K562 (cell line): ENCODE results near the gene ZNF235. TPM values are rescaled to one million over a fixed set of nuclear protein-coding genes. Genes with fewer than 3 reads are reported as not detected.

Source experiments
- ATAC-seq: fragments of 200-7000 bp; cut with Tn5 transposase; 3 replicates; pipeline ENCODE4 v1.9.1; 2020; ENCODE audit warnings: moderate library complexity
- BruUV-seq: library from RNA; stranded (reverse); fragments of 400-500 nt; replicated peaks from 2 replicates; lab custom pipeline; 2021; lab: Mats Ljungman, UMichigan
- CTCF ChIA-PET: fragments of 300-600 bp; formaldehyde crosslinking; extraction: SDS; loops from one replicate; lab custom pipeline; 2021; ENCODE audit warnings: low intra/inter-chr PET ratio; lab: Yijun Ruan, JAX
- POLR2A ChIA-PET: fragments of 300-600, 350-650 bp; sonication (Branson Sonifier 250); formaldehyde crosslinking; extraction: SDS; loops from one replicate; lab custom pipeline; 2021; ENCODE audit warnings: antibody characterized with exemption, inconsistent platforms; lab: Yijun Ruan, JAX
- DNase-seq, 4 experiments: peaks; one replicate each; pipeline versions ENCODE4 v3.0.0 to v3.0.0-alpha.2; 2011 to 2018; ENCODE audit warnings: low spot score in 3 of 4, mixed read lengths in 3 of 4; ENCODE audit errors: extremely low read depth in 1 of 4
- FAIRE-seq: peaks from 2 replicates; lab custom pipeline; 2011; peaks lifted over from hg19 to GRCh38; lab: Jason Lieb, UNC
- H2AFZ ChIP-seq: 2 replicates; pipeline ENCODE4 v1.6.0; 2011; ENCODE audit warnings: low read depth, low read length, control low read depth, inconsistent platforms
- H3K27ac ChIP-seq: fragments of 200-600 bp; 3 replicates; pipeline ENCODE4 v1.8.0; 2011; ENCODE audit warnings: low read depth, mild to moderate bottlenecking, control low read depth, inconsistent platforms, low read length, moderate library complexity, mixed read lengths; ENCODE audit errors: extremely low read depth
- H3K27me3 ChIP-seq, 2 experiments: fragments of 300-600 bp in 1 of 2; 2 replicates in 1 of 2; 3 replicates in 1 of 2; pipeline versions ENCODE4 v1.6.0 to v1.8.0; 2011; ENCODE audit warnings: inconsistent platforms in 2 of 2, low read length in 2 of 2, mild to moderate bottlenecking in 1 of 2, mixed read lengths in 1 of 2, moderate library complexity in 1 of 2; ENCODE audit not compliant: control insufficient read depth in 2 of 2, insufficient read depth in 2 of 2
- H3K36me3 ChIP-seq: fragments of 300-600 bp; 3 replicates; pipeline ENCODE4 v1.8.0; 2011; ENCODE audit warnings: mild to moderate bottlenecking, low read length, inconsistent platforms; ENCODE audit not compliant: control insufficient read depth, insufficient read depth
- H3K4me1 ChIP-seq, 2 experiments: fragments of 200-600 bp in 1 of 2; replicated peaks in 1 of 2; 2 replicates in 1 of 2; 3 replicates in 1 of 2; pipeline versions ENCODE4 v1.5.1 to v1.8.0; 2011; ENCODE audit warnings: inconsistent platforms in 2 of 2, low read length in 2 of 2, mild to moderate bottlenecking in 1 of 2, mixed read lengths in 1 of 2, moderate library complexity in 1 of 2; ENCODE audit not compliant: control insufficient read depth in 2 of 2, insufficient read depth in 2 of 2
- H3K4me2 ChIP-seq: 2 replicates; pipeline ENCODE4 v1.6.1; 2011; ENCODE audit warnings: low read length, control low read depth, inconsistent platforms, mixed read lengths; ENCODE audit not compliant: insufficient read depth
- H3K4me3 ChIP-seq: fragments of 200-600 bp; sonication (generic), shearing (Covaris generic); 2 replicates; pipeline ENCODE4 v1.5.1; 2016; ENCODE audit warnings: control low read depth, inconsistent platforms
- H3K79me2 ChIP-seq: fragments of 200-600 bp; 3 replicates; pipeline ENCODE4 v1.8.0; 2011; ENCODE audit warnings: low read length, inconsistent platforms; ENCODE audit not compliant: control insufficient read depth, insufficient read depth
- H3K9ac ChIP-seq, 2 experiments: 2 replicates each; pipeline versions ENCODE4 v1.6.0 to v1.6.1; 2011; ENCODE audit warnings: low read depth in 2 of 2, low read length in 2 of 2, control low read depth in 1 of 2, inconsistent platforms in 1 of 2, mild to moderate bottlenecking in 1 of 2, mixed read lengths in 1 of 2; ENCODE audit not compliant: insufficient read depth in 1 of 2
- H3K9me1 ChIP-seq: one replicate; pipeline ENCODE4 v1.6.0; 2011; ENCODE audit warnings: inconsistent platforms, mild to moderate bottlenecking, low read length, moderate library complexity; ENCODE audit not compliant: control insufficient read depth, insufficient read depth
- H3K9me3 ChIP-seq: replicated peaks from 2 replicates; pipeline ENCODE4 v1.5.1; 2011; ENCODE audit warnings: low read depth, low read length, inconsistent platforms; ENCODE audit not compliant: control insufficient read depth, insufficient read depth
- H4K20me1 ChIP-seq: replicated peaks from 2 replicates; pipeline ENCODE4 v1.6.1; 2011; ENCODE audit warnings: low read length, inconsistent platforms, mixed read lengths; ENCODE audit not compliant: control insufficient read depth, insufficient read depth
- ADNP ChIP-seq: fragments of 200-800 bp; sonication (Bioruptor generic); IDR thresholded peaks from 2 replicates; pipeline ENCODE4 v1.6.1; 2016; ENCODE audit warnings: missing genetic modification characterization, missing compliant biosample characterization
- BRCA1 ChIP-seq, 2 experiments: fragments of 450-650 bp in 1 of 2; sonication (generic) in 1 of 2; formaldehyde crosslinking in 1 of 2; IDR thresholded peaks; 2 replicates each; pipeline versions ENCODE4 v1.5.0 to v1.6.1; 2017 to 2020; ENCODE audit warnings: mild to moderate bottlenecking in 1 of 2, missing genetic modification reagents in 1 of 2
- HDAC2 ChIP-seq: fragments of 450-650 bp; IDR thresholded peaks from 2 replicates; pipeline ENCODE4 v1.6.1; 2016; ENCODE audit warnings: mild to moderate bottlenecking
- SP1 ChIP-seq: sonication (generic); formaldehyde crosslinking; IDR thresholded peaks from 2 replicates; pipeline ENCODE4 v1.8.1; 2022; ENCODE audit warnings: mild to moderate bottlenecking, missing genetic modification reagents
- ZNF707 ChIP-seq: fragments of 250-450 bp; sonication (Bioruptor Pico); conservative IDR thresholded peaks from 2 replicates; pipeline ENCODE4 v1.8.0; 2022; ENCODE audit warnings: inconsistent platforms, mild to moderate bottlenecking, moderate library complexity
- WGBS: fragments of 100-300 bp; shearing (Covaris generic); methylation state at CpG from one replicate; pipeline ENCODE4 v1.1.6; 2016; ENCODE audit warnings: low coverage, mixed read lengths; ENCODE audit not compliant: insufficient coverage; ENCODE audit errors: missing lambda C conversion rate; 5-methylcytosine and 5-hydroxymethylcytosine counted together
- in situ Hi-C: fragments of 300-500 bp; cut with MboI; formaldehyde crosslinking; loops from 4 replicates; pipeline ENCODE4 v1.15.0; 2018; ENCODE audit warnings: inconsistent platforms, mixed read lengths
- intact Hi-C: fragments of 100-400 bp; cut with micrococcal nuclease; formaldehyde crosslinking; loops from 2 replicates; pipeline ENCODE4 v1.14.2; 2022
- polyA plus RNA-seq, 8 experiments: library from polyadenylated mRNA; depleted of rRNA in 4 of 8; stranded (reverse) in 5 of 8; unstranded in 3 of 8; fragments of >200 nt; fragmentation: Nextera tagmentation in 2 of 8; fragmentation: Illumina TruSeq in 1 of 8; extraction: Ambion mirVana in 2 of 8; extraction: Trizol in 1 of 8; gene quantifications; 2 replicates each; pipeline versions ENCODE4 v1.2.1 to v1.2.3, GENCODE V29; 2011 to 2014; ENCODE audit warnings: inconsistent platforms in 1 of 8, missing spikeins in 1 of 8
- total RNA-seq, 7 experiments: library from RNA; depleted of rRNA in 6 of 7; stranded (reverse); fragments of >200 nt in 6 of 7; fragmentation: Illumina TruSeq in 2 of 7; extraction: Trizol in 2 of 7; gene quantifications; 2 replicates each; pipeline versions ENCODE4 v1.2.1 to v1.2.3, GENCODE V29; 2011 to 2021; ENCODE audit warnings: low replicate concordance in 1 of 7
- TF ChIP-seq, protein P1 (sequence below): fragments of 450-650 bp; IDR thresholded peaks from 2 replicates; pipeline ENCODE4 v1.6.1; 2016; ENCODE audit warnings: low read depth
- TF ChIP-seq, protein P2 (sequence below): fragments of 250-450 bp; sonication (Bioruptor Pico); IDR thresholded peaks from 2 replicates; pipeline ENCODE4 v1.4.0; 2020; ENCODE audit warnings: mild to moderate bottlenecking, moderate library complexity, borderline replicate concordance

The ZNF235 gene
- total and polyA plus RNA-seq, 9 of the 15 experiments (the other 6 are each of a cell fraction or from before 2014, with no cell fraction given) = 0.68 to 2.9 (median 1.3) TPM

DNA sequence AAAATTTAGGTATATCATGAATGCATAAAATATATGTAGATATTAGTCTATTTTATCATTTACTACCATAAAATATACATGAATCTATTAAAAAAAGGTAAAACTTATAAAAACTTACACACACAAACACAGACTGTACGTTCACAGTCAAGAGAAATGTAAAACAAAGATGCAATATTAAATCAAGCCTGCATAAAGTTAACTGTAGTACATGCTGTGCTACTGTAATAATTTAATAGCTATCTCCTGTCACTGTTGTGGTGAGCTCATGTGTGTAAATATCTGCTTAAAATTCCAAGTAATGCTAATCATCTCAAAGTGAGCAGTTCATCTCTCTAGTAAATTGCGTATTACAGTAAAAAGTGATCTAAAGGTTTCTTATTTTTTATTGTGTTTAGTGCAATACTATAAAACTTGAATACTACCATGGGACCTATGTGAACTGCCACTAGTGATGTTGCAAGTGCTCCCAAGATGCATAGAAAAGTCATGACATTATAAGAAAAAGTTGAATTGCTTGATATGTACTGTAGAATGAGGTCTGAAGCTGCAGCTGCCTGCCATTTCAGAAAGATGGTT lies 45.9 kb downstream of the ZNF235 start:
- no peak for FAIRE-seq
- no TSS peak for BruUV-seq
- Histone ChIP-seq H3K9me3 (no peaks in the 10 kb centered on the region; the same call in 1 of the 2 replicates), H3K4me3 (no peak overlapping the region), H4K20me1 (no peaks in the 10 kb centered on the region), H3K9ac (no peak overlapping the region), H3K4me1 (peaks cover 0 to 4% of the 10 kb centered on the region in 2 experiments; a peak in 2 of 5 replicates), H3K4me2 (peak overlapping the region; percentile 54; the same call in 1 of the 2 replicates), H3K36me3 (no peaks in the 10 kb centered on the region), H2AFZ (0 out of 2 replicates have a peak overlapping the region, but pooled peaks have one; percentile 30), H3K27me3 (no peaks in the 10 kb centered on the region), H3K9me1 (no peaks in the 10 kb centered on the region), H3K79me2 (no peaks in the 10 kb centered on the region), H3K27ac (no peak overlapping the region)
- no peak for DNase-seq
- ChIA-PET POLR2A (no interaction called here), CTCF (no interaction called here)
- in situ Hi-C loops (no loop called here), intact Hi-C loops (no loop called here)
- TF ChIP-seq, protein P1, sequence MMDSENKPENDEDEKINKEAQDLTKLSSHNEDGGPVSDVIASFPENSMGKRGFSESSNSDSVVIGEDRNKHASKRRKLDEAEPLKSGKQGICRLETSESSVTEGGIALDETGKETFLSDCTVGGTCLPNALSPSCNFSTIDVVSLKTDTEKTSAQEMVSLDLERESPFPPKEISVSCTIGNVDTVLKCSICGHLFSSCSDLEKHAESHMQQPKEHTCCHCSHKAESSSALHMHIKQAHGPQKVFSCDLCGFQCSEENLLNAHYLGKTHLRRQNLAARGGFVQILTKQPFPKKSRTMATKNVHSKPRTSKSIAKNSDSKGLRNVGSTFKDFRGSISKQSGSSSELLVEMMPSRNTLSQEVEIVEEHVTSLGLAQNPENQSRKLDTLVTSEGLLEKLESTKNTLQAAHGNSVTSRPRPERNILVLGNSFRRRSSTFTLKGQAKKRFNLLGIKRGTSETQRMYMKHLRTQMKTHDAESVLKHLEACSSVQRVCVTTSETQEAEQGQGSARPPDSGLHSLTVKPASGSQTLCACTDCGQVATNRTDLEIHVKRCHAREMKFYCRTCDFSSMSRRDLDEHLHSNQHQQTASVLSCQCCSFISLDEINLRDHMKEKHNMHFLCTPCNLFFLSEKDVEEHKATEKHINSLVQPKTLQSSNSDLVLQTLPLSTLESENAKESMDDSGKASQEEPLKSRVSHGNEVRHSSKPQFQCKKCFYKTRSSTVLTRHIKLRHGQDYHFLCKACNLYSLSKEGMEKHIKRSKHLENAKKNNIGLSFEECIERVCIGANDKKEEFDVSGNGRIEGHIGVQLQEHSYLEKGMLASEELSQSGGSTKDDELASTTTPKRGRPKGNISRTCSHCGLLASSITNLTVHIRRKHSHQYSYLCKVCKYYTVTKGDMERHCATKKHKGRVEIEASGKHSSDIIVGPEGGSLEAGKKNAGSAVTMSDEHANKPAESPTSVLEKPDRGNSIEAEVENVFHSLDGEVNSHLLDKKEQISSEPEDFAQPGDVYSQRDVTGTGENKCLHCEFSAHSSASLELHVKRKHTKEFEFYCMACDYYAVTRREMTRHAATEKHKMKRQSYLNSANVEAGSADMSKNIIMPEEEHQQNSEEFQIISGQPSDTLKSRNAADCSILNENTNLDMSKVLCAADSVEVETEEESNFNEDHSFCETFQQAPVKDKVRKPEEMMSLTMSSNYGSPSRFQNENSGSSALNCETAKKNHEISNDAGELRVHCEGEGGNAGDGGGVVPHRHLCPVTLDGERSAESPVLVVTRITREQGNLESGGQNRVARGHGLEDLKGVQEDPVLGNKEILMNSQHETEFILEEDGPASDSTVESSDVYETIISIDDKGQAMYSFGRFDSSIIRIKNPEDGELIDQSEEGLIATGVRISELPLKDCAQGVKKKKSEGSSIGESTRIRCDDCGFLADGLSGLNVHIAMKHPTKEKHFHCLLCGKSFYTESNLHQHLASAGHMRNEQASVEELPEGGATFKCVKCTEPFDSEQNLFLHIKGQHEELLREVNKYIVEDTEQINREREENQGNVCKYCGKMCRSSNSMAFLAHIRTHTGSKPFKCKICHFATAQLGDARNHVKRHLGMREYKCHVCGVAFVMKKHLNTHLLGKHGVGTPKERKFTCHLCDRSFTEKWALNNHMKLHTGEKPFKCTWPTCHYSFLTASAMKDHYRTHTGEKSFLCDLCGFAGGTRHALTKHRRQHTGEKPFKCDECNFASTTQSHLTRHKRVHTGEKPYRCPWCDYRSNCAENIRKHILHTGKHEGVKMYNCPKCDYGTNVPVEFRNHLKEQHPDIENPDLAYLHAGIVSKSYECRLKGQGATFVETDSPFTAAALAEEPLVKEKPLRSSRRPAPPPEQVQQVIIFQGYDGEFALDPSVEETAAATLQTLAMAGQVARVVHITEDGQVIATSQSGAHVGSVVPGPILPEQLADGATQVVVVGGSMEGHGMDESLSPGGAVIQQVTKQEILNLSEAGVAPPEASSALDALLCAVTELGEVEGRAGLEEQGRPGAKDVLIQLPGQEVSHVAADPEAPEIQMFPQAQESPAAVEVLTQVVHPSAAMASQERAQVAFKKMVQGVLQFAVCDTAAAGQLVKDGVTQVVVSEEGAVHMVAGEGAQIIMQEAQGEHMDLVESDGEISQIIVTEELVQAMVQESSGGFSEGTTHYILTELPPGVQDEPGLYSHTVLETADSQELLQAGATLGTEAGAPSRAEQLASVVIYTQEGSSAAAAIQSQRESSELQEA = no peak
- no peak for TF ChIP-seq BRCA1 (IDR thresholded peaks at IDR 0.05)
- TF ChIP-seq BRCA1 (CRISPR knock-in tag; IDR thresholded peaks at IDR 0.05) = no peak
- no peak for TF ChIP-seq ADNP (tag)
- TF ChIP-seq HDAC2 = no peak
- TF ChIP-seq, protein P2, sequence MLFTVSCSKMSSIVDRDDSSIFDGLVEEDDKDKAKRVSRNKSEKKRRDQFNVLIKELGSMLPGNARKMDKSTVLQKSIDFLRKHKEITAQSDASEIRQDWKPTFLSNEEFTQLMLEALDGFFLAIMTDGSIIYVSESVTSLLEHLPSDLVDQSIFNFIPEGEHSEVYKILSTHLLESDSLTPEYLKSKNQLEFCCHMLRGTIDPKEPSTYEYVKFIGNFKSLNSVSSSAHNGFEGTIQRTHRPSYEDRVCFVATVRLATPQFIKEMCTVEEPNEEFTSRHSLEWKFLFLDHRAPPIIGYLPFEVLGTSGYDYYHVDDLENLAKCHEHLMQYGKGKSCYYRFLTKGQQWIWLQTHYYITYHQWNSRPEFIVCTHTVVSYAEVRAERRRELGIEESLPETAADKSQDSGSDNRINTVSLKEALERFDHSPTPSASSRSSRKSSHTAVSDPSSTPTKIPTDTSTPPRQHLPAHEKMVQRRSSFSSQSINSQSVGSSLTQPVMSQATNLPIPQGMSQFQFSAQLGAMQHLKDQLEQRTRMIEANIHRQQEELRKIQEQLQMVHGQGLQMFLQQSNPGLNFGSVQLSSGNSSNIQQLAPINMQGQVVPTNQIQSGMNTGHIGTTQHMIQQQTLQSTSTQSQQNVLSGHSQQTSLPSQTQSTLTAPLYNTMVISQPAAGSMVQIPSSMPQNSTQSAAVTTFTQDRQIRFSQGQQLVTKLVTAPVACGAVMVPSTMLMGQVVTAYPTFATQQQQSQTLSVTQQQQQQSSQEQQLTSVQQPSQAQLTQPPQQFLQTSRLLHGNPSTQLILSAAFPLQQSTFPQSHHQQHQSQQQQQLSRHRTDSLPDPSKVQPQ = no peak
- TF ChIP-seq ZNF707 (CRISPR knock-in tag) = no peak
- TF ChIP-seq SP1 (CRISPR knock-in tag) = no peak
- no peak for ATAC-seq
- 0% methylated on average over 2 of the region's 2 CpGs for WGBS
